Mononuclear cell (primary cell): ENCODE data around the gene KRTAP4-2. TPM values are rescaled to one million over a fixed set of nuclear protein-coding genes. Genes with fewer than 3 reads are reported as not detected.
"Not testable (repeated sequence)": the region's sequence is repeated elsewhere in the genome, so short reads cannot be mapped to it uniquely, and the experiment has no call there.

Experiments
- H3K27me3 ChIP-seq: 2 replicates; pipeline ENCODE4 v1.6.0; 2011; ENCODE audit warnings: low read length, control low read depth; ENCODE audit not compliant: insufficient read depth
- H3K4me1 ChIP-seq: 2 replicates; pipeline ENCODE4 v1.5.1; 2011; ENCODE audit warnings: mild to moderate bottlenecking, low read length, control low read depth; ENCODE audit not compliant: insufficient read depth
- H3K4me3 ChIP-seq: 2 replicates; pipeline ENCODE4 v1.5.1; 2011; ENCODE audit warnings: mild to moderate bottlenecking, low read length, moderate library complexity
- H3K9me3 ChIP-seq: 2 replicates; pipeline ENCODE4 v1.5.1; 2011; ENCODE audit warnings: low read depth, mild to moderate bottlenecking, control low read depth, low read length
- total RNA-seq: library from RNA; depleted of rRNA; stranded (reverse); fragments of >200 nt; gene quantifications from one replicate; pipeline ENCODE4 v1.2.3, GENCODE V29; 2012

The KRTAP4-2 gene
- total RNA-seq, 1 donor = not detected

GRCh38 chr17:41145261-41145660 lies 32.8 kb downstream of the KRTAP4-2 start:
- no peak overlapping the region for H3K4me3 ChIP-seq
- H3K4me1 ChIP-seq = no peaks in the 10 kb centered on the region
- H3K9me3 ChIP-seq = no peaks in the 10 kb centered on the region
- H3K27me3 ChIP-seq = no peaks in the 10 kb centered on the region

DNA sequence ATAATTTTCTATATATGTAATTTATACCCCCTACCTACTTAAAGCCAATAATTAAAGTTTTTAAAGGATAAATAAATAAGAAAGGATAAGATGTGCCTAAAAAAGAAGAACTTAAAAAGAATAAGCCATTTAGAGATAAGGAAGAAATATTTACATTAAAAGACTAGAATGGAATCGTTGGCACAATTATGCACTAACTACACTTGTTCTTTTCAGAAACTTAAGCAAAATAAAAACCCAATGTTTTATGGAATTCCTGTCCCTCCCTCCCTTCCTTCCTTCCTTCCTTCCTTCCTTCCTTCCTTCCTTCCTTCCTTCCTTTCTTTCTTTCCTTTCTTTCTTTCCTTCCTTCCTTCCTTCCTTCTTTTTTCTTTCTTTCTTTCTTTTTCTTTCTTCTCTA lies 33.2 kb downstream of the KRTAP4-2 start:
- Histone ChIP-seq H3K27me3 (no peaks in the 10 kb centered on the region), H3K9me3 (no peaks in the 10 kb centered on the region), H3K4me3 (no peak overlapping the region)

GRCh38 chr17:41141361-41141760 lies 36.7 kb downstream of the KRTAP4-2 start:
- H3K4me3 ChIP-seq = no peak overlapping the region
- no peaks in the 10 kb centered on the region for H3K27me3 ChIP-seq
- H3K9me3 ChIP-seq = no peaks in the 10 kb centered on the region
- no peaks in the 10 kb centered on the region for H3K4me1 ChIP-seq

More for the DNA sequence above, 33.2 kb downstream of the KRTAP4-2 start:
- H3K4me1 ChIP-seq = no peaks in the 10 kb centered on the region

DNA sequence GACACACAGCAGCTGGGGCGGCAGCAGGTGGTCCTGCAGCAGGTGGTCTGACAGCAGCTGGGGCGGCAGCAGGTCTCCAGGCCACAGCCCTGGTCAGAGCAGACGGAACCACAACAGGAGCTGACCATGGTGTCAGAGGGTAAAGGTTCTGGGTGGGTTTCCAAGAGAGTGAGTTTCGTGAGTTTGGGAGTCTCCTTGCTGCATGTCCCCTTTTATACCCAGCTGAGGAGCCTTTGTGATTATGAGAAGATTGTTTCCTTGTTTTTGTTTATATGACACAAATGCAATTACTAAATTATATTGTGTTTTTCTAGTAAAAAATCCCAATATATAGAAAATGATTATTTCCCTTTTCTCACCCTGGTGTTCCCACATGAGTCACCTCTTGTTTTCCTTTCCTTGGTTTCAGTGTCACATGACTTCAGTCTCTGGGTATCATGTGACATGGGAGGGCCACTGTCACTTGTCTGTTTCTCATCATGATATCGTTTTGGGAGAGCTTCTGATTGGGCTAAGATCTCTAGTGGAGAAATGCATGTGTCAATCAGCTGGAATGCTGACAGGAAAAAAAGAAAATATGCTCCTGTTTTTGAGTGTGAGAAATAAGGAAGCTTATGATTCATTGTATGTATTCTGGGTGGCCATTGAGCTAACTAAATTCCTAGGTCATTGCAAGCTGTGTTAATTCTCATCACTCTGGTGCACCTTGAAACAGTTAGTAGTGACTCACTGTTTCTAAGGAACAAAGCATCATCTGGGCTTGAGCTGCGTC lies 37.5 kb downstream of the KRTAP4-2 start, which contains the start of gene KRTAP4-6:
TSS of gene KRTAP4-6 (minus strand) at position 185 of the 772 bp plus-strand sequence. CDS start at position 128, 57 bp downstream.
- Histone ChIP-seq H3K27me3 (no peaks in the 10 kb centered on the region), H3K4me1 (no peaks in the 10 kb centered on the region), H3K9me3 (no peaks in the 10 kb centered on the region), H3K4me3 (no peak within 1 kb of the TSS)

DNA sequence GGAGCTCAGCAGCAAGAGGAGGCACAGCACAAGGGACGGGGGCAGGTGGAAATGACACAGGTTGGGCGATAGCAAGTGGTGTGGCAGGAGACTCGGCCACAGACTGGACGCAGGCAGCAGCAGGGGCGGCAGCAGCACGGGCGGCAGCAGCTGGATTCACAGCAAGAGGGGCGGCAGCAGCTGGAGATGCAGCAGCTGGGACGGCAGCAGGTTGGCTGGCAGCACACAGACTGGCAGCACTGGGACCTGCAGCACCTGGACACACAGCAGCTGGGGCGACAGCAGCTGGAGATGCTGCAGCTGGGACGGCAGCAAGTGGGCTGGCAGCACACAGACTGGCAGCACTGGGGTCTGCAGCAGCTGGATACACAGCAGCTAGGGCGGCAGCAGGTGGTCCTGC lies 38.2 kb downstream of the KRTAP4-2 start:
- H3K27me3 ChIP-seq, H3K4me1 ChIP-seq, H3K4me3 ChIP-seq, H3K9me3 ChIP-seq: not testable (repeated sequence)

DNA sequence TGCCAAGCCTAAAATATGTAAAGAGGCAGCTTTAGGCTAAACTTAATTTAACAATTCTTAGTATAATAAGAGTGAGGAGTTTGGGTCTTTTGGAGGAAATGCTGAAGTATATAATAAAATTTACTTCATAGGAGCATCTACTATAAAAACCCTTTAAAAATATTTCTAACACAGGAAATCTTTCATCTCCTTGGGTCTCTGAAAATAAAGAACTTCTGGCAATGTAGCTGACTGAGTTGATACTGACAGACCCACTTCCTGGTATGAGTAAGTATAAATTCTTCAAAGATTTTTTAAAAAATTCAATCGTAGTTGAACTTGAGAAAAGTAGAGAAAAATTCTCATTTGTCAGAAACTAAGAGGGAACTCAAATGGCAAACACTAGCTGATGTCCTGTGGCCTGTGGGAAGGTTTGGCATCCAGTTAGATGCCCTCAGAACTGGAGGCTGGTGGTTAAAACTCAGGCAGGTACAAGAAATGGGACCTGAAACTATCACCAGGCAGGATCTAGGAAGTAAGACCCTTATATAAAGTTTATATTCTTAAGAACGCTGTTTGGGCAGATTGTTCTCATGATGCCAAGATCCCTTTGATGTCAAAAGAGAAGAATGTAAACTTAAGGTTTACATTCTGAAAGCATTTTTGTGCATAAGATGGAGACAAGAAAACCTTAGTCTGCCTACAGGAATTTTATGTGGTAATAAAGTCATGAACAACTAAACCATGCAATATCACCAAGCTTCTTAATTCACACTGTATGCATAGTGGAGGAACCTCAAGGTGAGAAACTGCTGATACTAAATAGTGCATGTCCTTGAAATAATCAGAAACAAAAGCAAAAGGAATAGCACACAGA lies 43.9 kb downstream of the KRTAP4-2 start:
- Histone ChIP-seq H3K4me3 (no peak overlapping the region), H3K9me3 (no peaks in the 10 kb centered on the region), H3K27me3 (no peaks in the 10 kb centered on the region), H3K4me1 (no peaks in the 10 kb centered on the region)

DNA sequence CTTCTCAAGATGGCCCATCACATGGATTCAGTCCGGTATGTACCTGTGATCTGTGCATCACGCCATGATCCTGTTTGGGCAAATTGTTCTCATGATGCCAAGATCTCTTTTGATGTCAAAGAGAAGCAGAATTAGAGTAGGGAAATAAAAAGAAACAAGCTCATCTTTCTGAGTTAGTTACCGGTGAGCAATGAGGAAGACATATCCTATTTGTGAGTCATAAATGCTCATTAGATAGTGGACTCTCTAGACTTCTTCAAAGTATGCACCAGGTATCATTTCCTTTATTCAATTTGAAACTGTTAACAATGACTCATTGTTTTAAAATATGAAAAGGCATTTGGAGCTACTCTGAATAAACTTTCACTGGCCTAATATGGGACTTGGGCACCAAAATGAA lies 46.0 kb downstream of the KRTAP4-2 start:
- Histone ChIP-seq H3K9me3 (no peaks in the 10 kb centered on the region), H3K27me3 (no peaks in the 10 kb centered on the region)

More for the DNA sequence above, 46.0 kb downstream of the KRTAP4-2 start:
- Histone ChIP-seq H3K4me1 (no peaks in the 10 kb centered on the region), H3K4me3 (no peak overlapping the region)

Other genes with a start within 250 kb of the KRTAP4-2 start
- 0.52 TPM for gene KRT23, start 240.6 kb downstream of the KRTAP4-2 start, total RNA-seq
- not detected for gene KRT39, start 211.3 kb downstream of the KRTAP4-2 start, total RNA-seq
- 0.10 TPM for gene KRT40, start 193.9 kb downstream of the KRTAP4-2 start, total RNA-seq
- gene KRTAP3-3, start 184.1 kb downstream of the KRTAP4-2 start, total RNA-seq = 0.31 TPM
- gene KRTAP3-2, start 178.3 kb downstream of the KRTAP4-2 start, total RNA-seq = not detected
- not detected for gene KRTAP3-1, start 169.1 kb downstream of the KRTAP4-2 start, total RNA-seq
- not detected for gene KRTAP1-5, start 151.0 kb downstream of the KRTAP4-2 start, total RNA-seq
- not detected for gene KRTAP1-4, start 148.0 kb downstream of the KRTAP4-2 start, total RNA-seq
- not detected for gene KRTAP1-3, start 143.3 kb downstream of the KRTAP4-2 start, total RNA-seq
- not detected for gene KRTAP1-1, start 136.8 kb downstream of the KRTAP4-2 start, total RNA-seq
- not detected for gene KRTAP2-1, start 130.9 kb downstream of the KRTAP4-2 start, total RNA-seq
- not detected for gene KRTAP2-2, start 123.0 kb downstream of the KRTAP4-2 start, total RNA-seq
- not detected for gene KRTAP2-3, start 118.1 kb downstream of the KRTAP4-2 start, total RNA-seq
- not detected for gene KRTAP2-4, start 112.3 kb downstream of the KRTAP4-2 start, total RNA-seq
- not detected for gene KRTAP4-7, start 94.1 kb downstream of the KRTAP4-2 start, total RNA-seq
- gene KRTAP4-8, start 80.1 kb downstream of the KRTAP4-2 start, total RNA-seq = not detected
- gene KRTAP4-16, start 76.0 kb downstream of the KRTAP4-2 start, total RNA-seq = not detected
- not detected for gene KRTAP4-9, start 72.8 kb downstream of the KRTAP4-2 start, total RNA-seq
- gene KRTAP4-11, start 59.8 kb downstream of the KRTAP4-2 start, total RNA-seq = not detected
- gene KRTAP4-12, start 54.0 kb downstream of the KRTAP4-2 start, total RNA-seq = not detected
- gene KRTAP4-6, start 37.7 kb downstream of the KRTAP4-2 start, total RNA-seq = not detected
- not detected for gene KRTAP4-5, start 28.4 kb downstream of the KRTAP4-2 start, total RNA-seq
- gene KRTAP4-4, start 17.5 kb downstream of the KRTAP4-2 start, total RNA-seq = not detected
- gene KRTAP4-3, start 10.0 kb downstream of the KRTAP4-2 start, total RNA-seq = not detected
- gene KRTAP4-1, start 6.7 kb upstream of the KRTAP4-2 start, total RNA-seq = not detected
- gene KRTAP9-1, start 11.7 kb upstream of the KRTAP4-2 start, total RNA-seq = not detected
- gene KRTAP9-2, start 48.4 kb upstream of the KRTAP4-2 start, total RNA-seq = not detected
- gene KRTAP9-3, start 54.2 kb upstream of the KRTAP4-2 start, total RNA-seq = not detected
- not detected for gene KRTAP9-8, start 59.8 kb upstream of the KRTAP4-2 start, total RNA-seq
- not detected for gene KRTAP9-4, start 71.5 kb upstream of the KRTAP4-2 start, total RNA-seq
- gene KRTAP9-9, start 77.2 kb upstream of the KRTAP4-2 start, total RNA-seq = not detected
- gene KRTAP9-6, start 87.2 kb upstream of the KRTAP4-2 start, total RNA-seq = not detected
- gene KRTAP9-7, start 97.5 kb upstream of the KRTAP4-2 start, total RNA-seq = not detected
- gene KRTAP29-1, start 124.6 kb upstream of the KRTAP4-2 start, total RNA-seq = not detected
- 0.21 TPM for gene KRTAP16-1, start 131.1 kb upstream of the KRTAP4-2 start, total RNA-seq
- gene KRTAP17-1, start 137.5 kb upstream of the KRTAP4-2 start, total RNA-seq = not detected
- not detected for gene KRT33A, start 172.6 kb upstream of the KRTAP4-2 start, total RNA-seq
- gene KRT33B, start 191.6 kb upstream of the KRTAP4-2 start, total RNA-seq = not detected
- 0.10 TPM for gene KRT34, start 204.1 kb upstream of the KRTAP4-2 start, total RNA-seq
- gene KRT31, start 219.4 kb upstream of the KRTAP4-2 start, total RNA-seq = not detected
- not detected for gene KRT37, start 246.4 kb upstream of the KRTAP4-2 start, total RNA-seq